H1 (cell line): ENCODE data around the gene ERCC6. TPM values are rescaled to one million over a fixed set of nuclear protein-coding genes. Genes with fewer than 3 reads are reported as not detected.

Experiments used
- CHD2 ChIP-seq: IDR thresholded peaks from 2 replicates; pipeline ENCODE4 v1.6.1; 2012; ENCODE audit warnings: low read length, improper control_type of control experiment
- CTBP2 ChIP-seq: IDR thresholded peaks from 2 replicates; pipeline ENCODE4 v1.7.0; 2011; ENCODE audit warnings: borderline replicate concordance, mild to moderate bottlenecking, moderate library complexity, mixed read lengths, low read length; ENCODE audit not compliant: insufficient read depth, insufficient read length
- KDM4A ChIP-seq: IDR thresholded peaks from one replicate; pipeline ENCODE4 v1.7.1; 2012; ENCODE audit warnings: low read depth, mild to moderate bottlenecking, moderate library complexity, low read length, inconsistent platforms; ENCODE audit not compliant: severe bottlenecking
- RAD21 ChIP-seq, 2 experiments: IDR thresholded peaks in 1 of 2; conservative IDR thresholded peaks in 1 of 2; 2 replicates each; pipeline ENCODE4 v1.6.1; 2011; ENCODE audit warnings: low read depth in 2 of 2, low read length in 2 of 2, improper control_type of control experiment in 1 of 2, inconsistent platforms in 1 of 2, mild to moderate bottlenecking in 1 of 2, moderate library complexity in 1 of 2
- RFX5 ChIP-seq: IDR thresholded peaks from 2 replicates; pipeline ENCODE4 v1.6.1; 2011; ENCODE audit warnings: low read depth, low read length, improper control_type of control experiment, borderline replicate concordance
- SAP30 ChIP-seq: fragments of 300-600 bp; sonication (generic); IDR thresholded peaks from 2 replicates; pipeline ENCODE4 v1.7.1; 2012; ENCODE audit warnings: low read length, moderate library complexity, mild to moderate bottlenecking, inconsistent platforms; ENCODE audit not compliant: insufficient read depth, insufficient replicate concordance
- TCF12 ChIP-seq: IDR thresholded peaks from 2 replicates; pipeline ENCODE4 v1.6.1; 2011; ENCODE audit warnings: low read depth, mild to moderate bottlenecking, low read length
- polyA plus RNA-seq, 7 experiments: library from polyadenylated mRNA; depleted of rRNA in 3 of 7; stranded (reverse) in 5 of 7; unstranded in 2 of 7; fragments of >200 nt in 5 of 7; fragments of 200-250 nt in 2 of 7; gene quantifications; 1 replicate in 5 of 7; 2 replicates in 1 of 7; 4 replicates in 1 of 7; pipeline versions ENCODE4 v1.2.1 to v1.2.3, GENCODE V29; 2011 to 2013; ENCODE audit warnings: missing spikeins in 2 of 7, mixed read lengths in 2 of 7
- total RNA-seq: library from RNA; stranded (reverse); fragmentation: NEBNext Ultra II Directional; extraction: Animal tissue kit (Norgen Biotek cat#: 25700); gene quantifications from 2 replicates; pipeline ENCODE4 v1.2.1, GENCODE V29; 2021

ERCC6 gene
- total and polyA plus RNA-seq, 2 of the 8 experiments (the other 6 are each of a cell fraction or from before 2014, with no cell fraction given): 4.1 to 11.9 TPM

GRCh38 chr10:49571388-49571787 is 32.5 kb upstream of the ERCC6 start (continued):
- TF ChIP-seq RFX5 (no peak), TCF12 (no peak), CTBP2 (no peak), SAP30 (no peak), KDM4A (no peak), RAD21 (IDR thresholded peaks at IDR 0.05 in 1 of 2, conservative IDR thresholded peaks at IDR 0.05 in 1 of 2; ENCODE audit: low read depth in 2 of 2, low read length in 2 of 2) (no peak), CHD2 (no peak)
